SJCRH30 (cell line): ENCODE results near the gene COX10. TPM values are rescaled to one million over a fixed set of nuclear protein-coding genes. Genes with fewer than 3 reads are reported as not detected.

Source experiments
- DNase-seq, 2 experiments: peaks; one replicate each; pipeline ENCODE4 v3.0.0-alpha.2; 2015 to 2020
- H3K27ac ChIP-seq: fragments of 250-450 bp; sonication (Bioruptor Pico); 2 replicates; pipeline ENCODE4 v1.5.1; 2020; ENCODE audit warnings: mild to moderate bottlenecking, moderate library complexity
- H3K27me3 ChIP-seq: fragments of 250-450 bp; sonication (Bioruptor Pico); 2 replicates; pipeline ENCODE4 v1.5.1; 2020; ENCODE audit warnings: mild to moderate bottlenecking, moderate library complexity
- H3K36me3 ChIP-seq: fragments of 250-450 bp; sonication (Bioruptor Pico); 2 replicates; pipeline ENCODE4 v1.5.1; 2020; ENCODE audit warnings: mild to moderate bottlenecking, moderate library complexity
- H3K4me1 ChIP-seq: fragments of 250-450 bp; sonication (Bioruptor Pico); 2 replicates; pipeline ENCODE4 v1.5.1; 2020; ENCODE audit warnings: mild to moderate bottlenecking, moderate library complexity
- H3K4me3 ChIP-seq: fragments of 250-450 bp; sonication (Bioruptor Pico); 2 replicates; pipeline ENCODE4 v1.5.1; 2020; ENCODE audit warnings: mild to moderate bottlenecking, moderate library complexity
- H3K9me3 ChIP-seq: fragments of 250-450 bp; sonication (Bioruptor Pico); replicated peaks from 2 replicates; pipeline ENCODE4 v1.5.1; 2020; ENCODE audit warnings: mild to moderate bottlenecking, moderate library complexity
- total RNA-seq: library from RNA; depleted of rRNA; stranded (reverse); fragments of >200 nt; shearing (Covaris generic); gene quantifications from 2 replicates; pipeline ENCODE4 v1.2.3, GENCODE V29; 2014

Gene COX10
- total RNA-seq, 1 experiment from 2014 or later, result 105 TPM

- no peaks in the 10 kb centered on the region for H3K9me3 ChIP-seq
- H3K27ac ChIP-seq, result no peak overlapping the region
- H3K27me3 ChIP-seq, result no peaks in the 10 kb centered on the region
- no peak for DNase-seq
- no peak overlapping the region for H3K4me3 ChIP-seq
- peaks cover 4% of the 10 kb centered on the region; the same call in 1 of the 2 replicates for H3K36me3 ChIP-seq
- no peaks in the 10 kb centered on the region for H3K4me1 ChIP-seq
These were observed 23.5 kb downstream of the COX10 start for GRCh38 chr17:14092808-14093207.

DNA sequence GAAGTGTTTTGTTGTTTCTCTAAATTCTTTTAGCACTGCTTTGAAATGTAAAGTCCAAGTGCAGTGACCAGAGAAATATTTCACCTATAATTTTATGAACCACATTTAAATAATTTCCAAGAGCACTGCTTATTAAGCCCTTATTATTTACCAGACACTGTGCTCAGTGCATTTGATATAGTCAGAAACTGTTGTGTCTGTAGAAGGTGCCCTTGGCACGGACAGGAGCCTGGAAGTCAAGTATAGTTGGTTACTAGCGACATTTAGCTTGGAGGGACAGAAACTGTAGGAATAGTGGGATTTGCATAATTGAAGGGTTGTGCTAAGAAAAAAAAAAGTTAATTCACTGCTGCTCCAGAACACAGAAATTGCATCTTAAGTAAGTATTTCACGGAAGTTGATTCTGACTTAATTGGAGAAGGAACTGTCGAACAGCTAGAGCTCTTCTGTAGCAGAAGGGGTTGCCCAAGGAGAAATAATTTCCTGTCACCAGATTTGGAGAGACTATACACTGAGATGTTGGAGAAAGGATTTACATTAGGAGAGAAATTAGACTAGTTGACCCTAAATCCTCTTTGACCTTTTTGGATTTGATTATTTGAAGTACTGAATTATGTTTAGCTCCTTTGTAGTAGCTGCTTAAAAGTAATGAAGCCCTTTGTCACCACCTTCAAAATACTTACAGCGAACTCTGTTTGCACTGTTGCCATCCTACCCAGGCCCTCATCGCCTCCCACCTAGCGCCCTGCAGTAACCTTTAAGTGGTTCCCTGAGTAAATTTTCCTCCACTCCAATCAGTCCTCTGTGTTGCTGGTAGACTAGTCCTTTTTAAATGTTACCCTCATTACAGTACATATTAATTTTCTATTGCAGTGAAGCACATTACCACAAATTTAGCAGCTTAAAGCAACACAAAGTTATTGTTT is 25.6 kb downstream of the COX10 start:
- Histone ChIP-seq H3K4me1 (no peaks in the 10 kb centered on the region), H3K36me3 (peaks cover 4% of the 10 kb centered on the region; the same call in 1 of the 2 replicates), H3K9me3 (no peaks in the 10 kb centered on the region), H3K27me3 (no peaks in the 10 kb centered on the region), H3K27ac (no peak overlapping the region), H3K4me3 (no peak overlapping the region)
- no peak for DNase-seq

DNA sequence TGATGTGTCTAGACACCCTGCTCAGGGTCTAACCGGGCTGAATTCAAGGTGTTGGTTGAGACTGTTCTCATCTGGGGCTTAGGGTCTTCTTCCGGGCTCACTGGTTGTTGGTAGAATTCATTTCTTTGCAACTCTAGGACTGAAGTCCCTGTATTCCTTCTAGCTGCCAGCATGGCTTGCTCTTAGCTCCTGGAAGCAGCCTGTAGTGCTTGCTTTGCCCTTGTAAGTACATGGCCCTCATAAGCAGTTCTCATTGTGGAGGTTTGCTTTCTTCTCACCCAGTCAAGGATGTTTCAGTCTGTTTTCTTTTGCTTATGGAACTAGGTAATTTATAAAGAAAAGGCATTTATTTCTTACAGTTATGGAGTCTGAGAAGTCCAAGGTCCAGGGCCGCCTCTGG is 26.3 kb downstream of the COX10 start:
- no peak overlapping the region for H3K4me3 ChIP-seq
- H3K9me3 ChIP-seq, result no peaks in the 10 kb centered on the region
- no peaks in the 10 kb centered on the region for H3K27me3 ChIP-seq
- H3K27ac ChIP-seq, result no peak overlapping the region
- no peaks in the 10 kb centered on the region for H3K4me1 ChIP-seq
- H3K36me3 ChIP-seq, result peaks cover 4% of the 10 kb centered on the region; the same call in 1 of the 2 replicates
- DNase-seq, result no peak

- no peak overlapping the region for H3K4me3 ChIP-seq
- H3K27ac ChIP-seq, result no peak overlapping the region
- H3K9me3 ChIP-seq, result no peaks in the 10 kb centered on the region
- H3K36me3 ChIP-seq, result peaks cover 12% of the 10 kb centered on the region
- no peaks in the 10 kb centered on the region for H3K27me3 ChIP-seq
- DNase-seq, result no peak
- H3K4me1 ChIP-seq, result no peaks in the 10 kb centered on the region
These were observed 28.9 kb downstream of the COX10 start for GRCh38 chr17:14098246-14098645.

- Histone ChIP-seq H3K9me3 (no peaks in the 10 kb centered on the region), H3K36me3 (peaks cover 19% of the 10 kb centered on the region), H3K4me1 (no peaks in the 10 kb centered on the region; the same call in 1 of the 2 replicates), H3K27me3 (no peaks in the 10 kb centered on the region), H3K27ac (no peak overlapping the region), H3K4me3 (no peak overlapping the region)
- DNase-seq, result no peak
These were observed 32.7 kb downstream of the COX10 start for GRCh38 chr17:14101976-14102375.

DNA sequence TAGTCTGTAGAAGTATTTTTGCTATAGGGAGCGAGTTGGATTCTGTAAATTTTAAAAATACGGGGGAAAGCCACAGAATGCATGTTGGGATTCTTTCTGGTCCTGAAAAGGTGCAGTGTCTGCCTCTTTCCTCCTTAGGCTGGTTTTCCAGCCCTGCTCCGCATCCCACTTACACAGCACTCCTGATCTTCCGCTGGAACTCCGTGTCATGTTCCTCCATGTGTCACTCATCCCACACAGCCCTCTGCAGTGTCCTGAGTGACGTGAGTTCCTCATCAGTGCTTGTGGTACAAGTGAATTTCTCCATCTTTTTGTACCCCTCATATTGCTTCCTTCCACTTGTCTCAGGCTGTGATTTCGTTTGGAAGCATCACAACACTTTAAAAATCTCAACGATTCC is 34.5 kb downstream of the COX10 start:
- no peak overlapping the region for H3K27ac ChIP-seq
- no peaks in the 10 kb centered on the region for H3K9me3 ChIP-seq
- no peaks in the 10 kb centered on the region; the same call in 1 of the 2 replicates for H3K4me1 ChIP-seq
- no peaks in the 10 kb centered on the region for H3K27me3 ChIP-seq
- no peak for DNase-seq
- peaks cover 19% of the 10 kb centered on the region for H3K36me3 ChIP-seq
- H3K4me3 ChIP-seq, result no peak overlapping the region

GRCh38 chr17:14104734-14105133 is 35.4 kb downstream of the COX10 start:
- Histone ChIP-seq H3K9me3 (no peaks in the 10 kb centered on the region), H3K4me3 (no peak overlapping the region), H3K27me3 (no peaks in the 10 kb centered on the region), H3K4me1 (no peaks in the 10 kb centered on the region; the same call in 1 of the 2 replicates), H3K36me3 (peaks cover 19% of the 10 kb centered on the region), H3K27ac (no peak overlapping the region)
- no peak for DNase-seq

DNA sequence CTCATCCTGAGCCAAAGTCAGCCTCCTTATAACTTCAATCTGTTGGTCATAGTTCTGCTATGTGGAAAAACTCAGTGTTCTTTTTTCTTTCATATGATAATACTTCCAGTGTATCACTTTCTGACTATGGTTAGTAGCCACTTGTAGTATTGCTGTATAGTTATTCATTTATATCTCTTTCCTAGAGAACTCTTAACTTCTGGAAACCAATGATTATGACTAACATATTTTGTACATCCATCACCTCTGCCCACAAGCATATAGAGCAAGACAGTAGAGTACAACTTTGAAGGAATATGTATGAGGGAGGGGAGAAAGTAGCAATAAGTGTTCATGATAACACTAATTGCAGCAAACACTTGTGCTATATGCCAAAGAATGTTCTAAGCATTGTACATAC is 38.6 kb downstream of the COX10 start:
- no peak overlapping the region for H3K4me3 ChIP-seq
- DNase-seq, result no peak
- no peaks in the 10 kb centered on the region for H3K9me3 ChIP-seq
- no peaks in the 10 kb centered on the region for H3K27me3 ChIP-seq
- H3K27ac ChIP-seq, result no peak overlapping the region
- peaks cover 9% of the 10 kb centered on the region for H3K36me3 ChIP-seq
- H3K4me1 ChIP-seq, result peaks cover under 1% of the 10 kb centered on the region

DNA sequence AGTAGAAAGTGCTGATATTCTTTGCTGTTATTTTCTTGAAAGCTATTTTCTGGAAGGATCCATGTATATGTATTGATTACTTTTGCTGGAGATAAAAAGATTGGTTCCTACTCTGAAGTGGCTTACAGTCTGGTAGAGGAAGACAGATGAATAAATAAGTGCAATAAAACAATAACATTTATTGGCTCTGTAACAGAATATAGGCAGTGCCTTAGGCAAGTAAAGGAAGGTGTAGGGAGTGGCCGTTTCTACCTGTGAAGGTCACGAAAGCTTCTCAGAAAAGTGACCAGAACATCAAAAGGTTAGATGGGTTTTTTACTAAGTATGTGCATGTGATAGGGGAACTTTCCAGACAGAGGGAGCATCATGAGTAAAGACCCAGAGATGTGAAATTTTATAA is 43.1 kb downstream of the COX10 start:
- Histone ChIP-seq H3K27me3 (no peaks in the 10 kb centered on the region), H3K9me3 (no peaks in the 10 kb centered on the region; the same call in 1 of the 2 replicates), H3K27ac (no peak overlapping the region), H3K36me3 (no peaks in the 10 kb centered on the region), H3K4me3 (no peak overlapping the region), H3K4me1 (peaks cover 15% of the 10 kb centered on the region)
- no peak for DNase-seq

- DNase-seq, result peak in 1 of 2 experiments; percentile 53
- peaks cover 15% of the 10 kb centered on the region for H3K4me1 ChIP-seq
- no peaks in the 10 kb centered on the region; the same call in 1 of the 2 replicates for H3K9me3 ChIP-seq
- H3K27ac ChIP-seq, result peak overlapping the region; percentile 40
- H3K36me3 ChIP-seq, result no peaks in the 10 kb centered on the region
- H3K27me3 ChIP-seq, result no peaks in the 10 kb centered on the region
- H3K4me3 ChIP-seq, result no peak overlapping the region
These were observed 43.8 kb downstream of the COX10 start for GRCh38 chr17:14113137-14113536.

GRCh38 chr17:14116263-14117024 is 47.1 kb downstream of the COX10 start:
- Histone ChIP-seq H3K36me3 (no peaks in the 10 kb centered on the region), H3K9me3 (peaks cover 3% of the 10 kb centered on the region; the same call in 1 of the 2 replicates), H3K27ac (no peak overlapping the region), H3K4me1 (peaks cover 31% of the 10 kb centered on the region), H3K4me3 (no peak overlapping the region), H3K27me3 (no peaks in the 10 kb centered on the region)
- DNase-seq, result no peak

- Histone ChIP-seq H3K9me3 (peaks cover 3% of the 10 kb centered on the region; the same call in 1 of the 2 replicates), H3K27ac (no peak overlapping the region), H3K4me1 (peaks cover 21% of the 10 kb centered on the region), H3K4me3 (no peak overlapping the region), H3K36me3 (no peaks in the 10 kb centered on the region), H3K27me3 (no peaks in the 10 kb centered on the region)
- no peak for DNase-seq
These were observed 49.6 kb downstream of the COX10 start for GRCh38 chr17:14118951-14119350.

- peaks cover 3% of the 10 kb centered on the region; the same call in 1 of the 2 replicates for H3K9me3 ChIP-seq
- no peak overlapping the region for H3K4me3 ChIP-seq
These were observed 50.2 kb downstream of the COX10 start for GRCh38 chr17:14119546-14119945.

DNA sequence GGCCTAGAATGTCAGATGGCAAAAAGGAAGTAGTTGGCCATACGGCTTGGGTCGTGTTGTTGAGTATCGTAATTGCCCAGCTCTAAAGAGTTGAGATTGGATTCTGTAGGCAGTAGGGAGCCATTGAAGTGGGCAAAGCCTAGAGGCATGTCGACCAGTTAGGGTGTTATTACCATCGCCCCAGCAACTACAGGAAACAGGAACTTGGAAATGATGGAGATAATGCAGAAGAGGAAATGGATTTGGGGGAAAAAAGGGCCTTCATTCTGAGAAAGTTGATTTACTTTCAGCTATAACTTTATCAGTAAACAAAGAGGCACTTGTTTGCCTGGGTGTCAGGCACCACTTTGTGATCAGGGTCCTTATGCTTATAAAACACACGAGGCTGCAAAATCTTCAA is 52.6 kb downstream of the COX10 start:
- no peaks in the 10 kb centered on the region for H3K27me3 ChIP-seq
- H3K36me3 ChIP-seq, result no peaks in the 10 kb centered on the region
- 0 out of 2 replicates have a peak, but pooled peaks cover 3% of the 10 kb centered on the region for H3K9me3 ChIP-seq
- peaks cover 25% of the 10 kb centered on the region for H3K4me1 ChIP-seq
- DNase-seq, result no peak
- H3K4me3 ChIP-seq, result no peak overlapping the region
- H3K27ac ChIP-seq, result no peak overlapping the region

More at GRCh38 chr17:14119546-14119945, 50.2 kb downstream of the COX10 start:
- Histone ChIP-seq H3K4me1 (peaks cover 16% of the 10 kb centered on the region), H3K27me3 (no peaks in the 10 kb centered on the region), H3K36me3 (no peaks in the 10 kb centered on the region), H3K27ac (no peak overlapping the region)
- no peak for DNase-seq
